ENCODE data around the gene B9D1. TPM values are rescaled to one million over a fixed set of nuclear protein-coding genes. Genes with fewer than 3 reads are reported as not detected.

B9D1 gene
- total and polyA plus RNA-seq, 2 experiments from 2014 or later, result 35.2 to 63.5 TPM

GRCh38 chr17:19299866-19300265 is 62.7 kb downstream of the B9D1 start:
- Histone ChIP-seq H3K4me2 (no peak overlapping the region), H3F3A (replicated peaks; ENCODE audit: low read depth) (no peaks in the 10 kb centered on the region), H3K79me2 (replicated peaks; ENCODE audit: insufficient read depth) (peaks cover 18% of the 10 kb centered on the region), H3K4me1 (ENCODE audit: insufficient read depth) (no peaks in the 10 kb centered on the region; the same call in 1 of the 2 replicates), H3K36me3 (ENCODE audit: insufficient read depth) (no peaks in the 10 kb centered on the region), H2AFZ (no peak overlapping the region), H4K20me1 (replicated peaks; ENCODE audit: insufficient read depth) (peaks cover 17% of the 10 kb centered on the region), H3K27me3 (ENCODE audit: insufficient read depth) (no peaks in the 10 kb centered on the region), H3K9me2 (ENCODE audit: insufficient read depth) (no peaks in the 10 kb centered on the region), H3K4me3 (no peak overlapping the region), H3K27ac (ENCODE audit: low read depth) (0 out of 2 replicates have a peak overlapping the region, but pooled peaks have one; percentile 26)
- no peaks in the 10 kb centered on the region for H3K9me3 Mint-ChIP-seq
- no peak overlapping the region; the same call in 1 of the 2 replicates for H3K27ac Mint-ChIP-seq
- peaks cover 14% of the 10 kb centered on the region for H3K27me3 Mint-ChIP-seq (ENCODE audit: insufficient read depth, low read depth, poor library complexity)
- DNase-seq (ENCODE audit: low spot score) (no peak), ATAC-seq (peak; percentile 25; the same call in 1 of the 3 replicates)
- H3K36me3 Mint-ChIP-seq (ENCODE audit: low read depth), result no peaks in the 10 kb centered on the region; the same call in 1 of the 3 replicates
- no peak overlapping the region for H3K4me3 Mint-ChIP-seq
- no peak for TF ChIP-seq EZH2phosphoT487 (IDR thresholded peaks at IDR 0.05; ENCODE audit: unreplicated experiment)
- no peak for TF ChIP-seq POLR2AphosphoS5 (IDR thresholded peaks at IDR 0.05; ENCODE audit: low read depth)
- no peak for TF ChIP-seq STAT1 (IDR thresholded peaks at IDR 0.05; ENCODE audit: unreplicated experiment)
- TF ChIP-seq CREB1 (CRISPR knock-in tag; IDR thresholded peaks at IDR 0.05; ENCODE audit: low read depth), result no peak
- TF ChIP-seq, protein P1, sequence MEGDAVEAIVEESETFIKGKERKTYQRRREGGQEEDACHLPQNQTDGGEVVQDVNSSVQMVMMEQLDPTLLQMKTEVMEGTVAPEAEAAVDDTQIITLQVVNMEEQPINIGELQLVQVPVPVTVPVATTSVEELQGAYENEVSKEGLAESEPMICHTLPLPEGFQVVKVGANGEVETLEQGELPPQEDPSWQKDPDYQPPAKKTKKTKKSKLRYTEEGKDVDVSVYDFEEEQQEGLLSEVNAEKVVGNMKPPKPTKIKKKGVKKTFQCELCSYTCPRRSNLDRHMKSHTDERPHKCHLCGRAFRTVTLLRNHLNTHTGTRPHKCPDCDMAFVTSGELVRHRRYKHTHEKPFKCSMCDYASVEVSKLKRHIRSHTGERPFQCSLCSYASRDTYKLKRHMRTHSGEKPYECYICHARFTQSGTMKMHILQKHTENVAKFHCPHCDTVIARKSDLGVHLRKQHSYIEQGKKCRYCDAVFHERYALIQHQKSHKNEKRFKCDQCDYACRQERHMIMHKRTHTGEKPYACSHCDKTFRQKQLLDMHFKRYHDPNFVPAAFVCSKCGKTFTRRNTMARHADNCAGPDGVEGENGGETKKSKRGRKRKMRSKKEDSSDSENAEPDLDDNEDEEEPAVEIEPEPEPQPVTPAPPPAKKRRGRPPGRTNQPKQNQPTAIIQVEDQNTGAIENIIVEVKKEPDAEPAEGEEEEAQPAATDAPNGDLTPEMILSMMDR (conservative IDR thresholded peaks at IDR 0.05; ENCODE audit: low read depth in 2 of 2), result no peak
- TF ChIP-seq ZNF114 (CRISPR knock-in tag; IDR thresholded peaks at IDR 0.05), result no peak
- TF ChIP-seq, protein P2, sequence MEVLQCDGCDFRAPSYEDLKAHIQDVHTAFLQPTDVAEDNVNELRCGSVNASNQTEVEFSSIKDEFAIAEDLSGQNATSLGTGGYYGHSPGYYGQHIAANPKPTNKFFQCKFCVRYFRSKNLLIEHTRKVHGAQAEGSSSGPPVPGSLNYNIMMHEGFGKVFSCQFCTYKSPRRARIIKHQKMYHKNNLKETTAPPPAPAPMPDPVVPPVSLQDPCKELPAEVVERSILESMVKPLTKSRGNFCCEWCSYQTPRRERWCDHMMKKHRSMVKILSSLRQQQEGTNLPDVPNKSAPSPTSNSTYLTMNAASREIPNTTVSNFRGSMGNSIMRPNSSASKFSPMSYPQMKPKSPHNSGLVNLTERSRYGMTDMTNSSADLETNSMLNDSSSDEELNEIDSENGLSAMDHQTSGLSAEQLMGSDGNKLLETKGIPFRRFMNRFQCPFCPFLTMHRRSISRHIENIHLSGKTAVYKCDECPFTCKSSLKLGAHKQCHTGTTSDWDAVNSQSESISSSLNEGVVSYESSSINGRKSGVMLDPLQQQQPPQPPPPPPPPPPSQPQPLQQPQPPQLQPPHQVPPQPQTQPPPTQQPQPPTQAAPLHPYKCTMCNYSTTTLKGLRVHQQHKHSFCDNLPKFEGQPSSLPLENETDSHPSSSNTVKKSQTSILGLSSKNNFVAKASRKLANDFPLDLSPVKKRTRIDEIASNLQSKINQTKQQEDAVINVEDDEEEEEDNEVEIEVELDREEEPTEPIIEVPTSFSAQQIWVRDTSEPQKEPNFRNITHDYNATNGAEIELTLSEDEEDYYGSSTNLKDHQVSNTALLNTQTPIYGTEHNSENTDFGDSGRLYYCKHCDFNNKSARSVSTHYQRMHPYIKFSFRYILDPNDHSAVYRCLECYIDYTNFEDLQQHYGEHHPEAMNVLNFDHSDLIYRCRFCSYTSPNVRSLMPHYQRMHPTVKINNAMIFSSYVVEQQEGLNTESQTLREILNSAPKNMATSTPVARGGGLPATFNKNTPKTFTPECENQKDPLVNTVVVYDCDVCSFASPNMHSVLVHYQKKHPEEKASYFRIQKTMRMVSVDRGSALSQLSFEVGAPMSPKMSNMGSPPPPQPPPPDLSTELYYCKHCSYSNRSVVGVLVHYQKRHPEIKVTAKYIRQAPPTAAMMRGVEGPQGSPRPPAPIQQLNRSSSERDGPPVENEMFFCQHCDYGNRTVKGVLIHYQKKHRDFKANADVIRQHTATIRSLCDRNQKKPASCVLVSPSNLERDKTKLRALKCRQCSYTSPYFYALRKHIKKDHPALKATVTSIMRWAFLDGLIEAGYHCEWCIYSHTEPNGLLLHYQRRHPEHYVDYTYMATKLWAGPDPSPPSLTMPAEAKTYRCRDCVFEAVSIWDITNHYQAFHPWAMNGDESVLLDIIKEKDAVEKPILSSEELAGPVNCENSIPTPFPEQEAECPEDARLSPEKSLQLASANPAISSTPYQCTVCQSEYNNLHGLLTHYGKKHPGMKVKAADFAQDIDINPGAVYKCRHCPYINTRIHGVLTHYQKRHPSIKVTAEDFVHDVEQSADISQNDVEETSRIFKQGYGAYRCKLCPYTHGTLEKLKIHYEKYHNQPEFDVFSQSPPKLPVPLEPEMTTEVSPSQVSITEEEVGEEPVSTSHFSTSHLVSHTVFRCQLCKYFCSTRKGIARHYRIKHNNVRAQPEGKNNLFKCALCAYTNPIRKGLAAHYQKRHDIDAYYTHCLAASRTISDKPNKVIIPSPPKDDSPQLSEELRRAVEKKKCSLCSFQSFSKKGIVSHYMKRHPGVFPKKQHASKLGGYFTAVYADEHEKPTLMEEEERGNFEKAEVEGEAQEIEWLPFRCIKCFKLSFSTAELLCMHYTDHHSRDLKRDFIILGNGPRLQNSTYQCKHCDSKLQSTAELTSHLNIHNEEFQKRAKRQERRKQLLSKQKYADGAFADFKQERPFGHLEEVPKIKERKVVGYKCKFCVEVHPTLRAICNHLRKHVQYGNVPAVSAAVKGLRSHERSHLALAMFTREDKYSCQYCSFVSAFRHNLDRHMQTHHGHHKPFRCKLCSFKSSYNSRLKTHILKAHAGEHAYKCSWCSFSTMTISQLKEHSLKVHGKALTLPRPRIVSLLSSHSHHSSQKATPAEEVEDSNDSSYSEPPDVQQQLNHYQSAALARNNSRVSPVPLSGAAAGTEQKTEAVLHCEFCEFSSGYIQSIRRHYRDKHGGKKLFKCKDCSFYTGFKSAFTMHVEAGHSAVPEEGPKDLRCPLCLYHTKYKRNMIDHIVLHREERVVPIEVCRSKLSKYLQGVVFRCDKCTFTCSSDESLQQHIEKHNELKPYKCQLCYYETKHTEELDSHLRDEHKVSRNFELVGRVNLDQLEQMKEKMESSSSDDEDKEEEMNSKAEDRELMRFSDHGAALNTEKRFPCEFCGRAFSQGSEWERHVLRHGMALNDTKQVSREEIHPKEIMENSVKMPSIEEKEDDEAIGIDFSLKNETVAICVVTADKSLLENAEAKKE (CRISPR knock-in tag; IDR thresholded peaks at IDR 0.05), result no peak
- TF ChIP-seq NANOG (IDR thresholded peaks at IDR 0.05; ENCODE audit: borderline replicate concordance), result no peak
- no peak for TF ChIP-seq EZH2 (IDR thresholded peaks at IDR 0.05; ENCODE audit: low read depth, unreplicated experiment)
- TF ChIP-seq ZNF331 (CRISPR knock-in tag; IDR thresholded peaks at IDR 0.05; ENCODE audit: low read depth), result no peak
- TF ChIP-seq REST (IDR thresholded peaks at IDR 0.05; ENCODE audit: unreplicated experiment), result no peak
- TF ChIP-seq, protein P3, sequence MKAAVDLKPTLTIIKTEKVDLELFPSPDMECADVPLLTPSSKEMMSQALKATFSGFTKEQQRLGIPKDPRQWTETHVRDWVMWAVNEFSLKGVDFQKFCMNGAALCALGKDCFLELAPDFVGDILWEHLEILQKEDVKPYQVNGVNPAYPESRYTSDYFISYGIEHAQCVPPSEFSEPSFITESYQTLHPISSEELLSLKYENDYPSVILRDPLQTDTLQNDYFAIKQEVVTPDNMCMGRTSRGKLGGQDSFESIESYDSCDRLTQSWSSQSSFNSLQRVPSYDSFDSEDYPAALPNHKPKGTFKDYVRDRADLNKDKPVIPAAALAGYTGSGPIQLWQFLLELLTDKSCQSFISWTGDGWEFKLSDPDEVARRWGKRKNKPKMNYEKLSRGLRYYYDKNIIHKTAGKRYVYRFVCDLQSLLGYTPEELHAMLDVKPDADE (IDR thresholded peaks at IDR 0.05), result no peak
- TF ChIP-seq JUNB (IDR thresholded peaks at IDR 0.05; ENCODE audit: unreplicated experiment), result no peak
- peaks cover 17% of the 10 kb centered on the region for H3K4me1 Mint-ChIP-seq
